ENCODE data around the gene KAZN. TPM values are rescaled to one million over a fixed set of nuclear protein-coding genes. Genes with fewer than 3 reads are reported as not detected.

Gene KAZN
- total RNA-seq, 3 donors from 2014 or later = 0.35 to 1.7 (median 1.2) TPM

DNA sequence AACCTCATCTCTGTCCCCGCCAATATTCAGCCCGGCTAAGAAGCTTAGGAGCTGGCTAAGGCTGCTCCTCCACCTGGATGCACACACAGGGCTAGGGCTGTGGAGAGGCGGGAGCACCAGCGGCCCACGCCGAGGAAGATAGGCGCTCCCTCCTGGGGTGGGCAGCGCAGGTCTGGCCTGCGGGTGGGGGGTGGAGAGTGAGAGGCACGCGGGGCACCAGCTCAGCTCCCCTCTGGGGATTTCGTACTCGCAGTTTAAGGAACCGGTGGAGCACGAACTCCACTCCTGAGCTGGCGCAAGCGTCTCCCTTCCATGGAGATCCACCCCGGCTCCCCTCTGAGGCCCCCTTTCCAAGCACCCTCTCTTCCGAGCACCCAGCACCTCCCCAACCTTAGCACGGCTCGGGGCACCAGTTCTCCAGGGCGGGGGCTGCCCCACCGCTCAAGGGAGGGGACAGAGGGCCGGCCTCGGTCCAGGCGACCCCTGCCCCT, 433 bp upstream of the KAZN start:
- H3K4me1 Mint-ChIP-seq (ENCODE audit: low read depth) = peaks cover 3% of the 10 kb centered on the region
- H3K4me3 Mint-ChIP-seq = no peak overlapping the region
- no peak for DNase-seq
- H3K36me3 Mint-ChIP-seq (ENCODE audit: insufficient read depth) = no peaks in the 10 kb centered on the region
- H3K27me3 Mint-ChIP-seq (ENCODE audit: low read depth) = peaks cover 61% of the 10 kb centered on the region
- no peak for ATAC-seq
- H3K9me3 Mint-ChIP-seq = no peaks in the 10 kb centered on the region

GRCh38 chr1:14599183-14599791, 802 bp downstream of the KAZN start:
- Mint-ChIP-seq H3K4me3 (no peak overlapping the region), H3K4me1 (ENCODE audit: low read depth) (peaks cover 3% of the 10 kb centered on the region), H3K9me3 (no peaks in the 10 kb centered on the region), H3K27me3 (ENCODE audit: low read depth) (peaks cover 65% of the 10 kb centered on the region), H3K36me3 (ENCODE audit: insufficient read depth) (no peaks in the 10 kb centered on the region)
- ATAC-seq (peak in 1 of 2 donors; percentile 18), DNase-seq (no peak)

DNA sequence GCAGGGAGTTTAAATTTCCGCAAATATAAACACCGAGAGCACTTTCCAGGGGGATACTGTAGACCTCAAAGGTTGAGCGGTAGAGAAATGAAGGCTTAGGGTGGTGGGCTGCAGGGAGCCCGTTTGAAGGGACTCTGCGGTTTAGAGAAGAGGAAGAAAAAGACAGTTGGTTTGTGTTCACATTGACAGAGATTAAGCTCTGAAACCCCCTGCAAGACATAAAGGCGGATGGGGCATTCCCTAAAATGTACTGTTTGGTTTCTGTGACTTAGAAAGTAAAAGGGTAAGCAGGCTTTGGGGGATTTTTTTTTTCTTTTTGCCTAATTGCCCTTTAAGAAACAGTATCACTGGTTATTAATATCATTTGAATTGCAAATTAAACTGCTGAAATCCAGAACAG, 1.3 kb downstream of the KAZN start:
- peak in 1 of 2 donors; percentile 52 for ATAC-seq
- H3K36me3 Mint-ChIP-seq (ENCODE audit: insufficient read depth) = no peaks in the 10 kb centered on the region
- peaks cover 3% of the 10 kb centered on the region for H3K4me1 Mint-ChIP-seq (ENCODE audit: low read depth)
- peaks cover 64% of the 10 kb centered on the region for H3K27me3 Mint-ChIP-seq (ENCODE audit: low read depth)
- DNase-seq = no peak
- H3K9me3 Mint-ChIP-seq = no peaks in the 10 kb centered on the region
- H3K4me3 Mint-ChIP-seq = no peak overlapping the region

- DNase-seq (no peak), ATAC-seq (no peak)
- Mint-ChIP-seq H3K27me3 (ENCODE audit: low read depth) (peaks cover 61% of the 10 kb centered on the region), H3K4me1 (ENCODE audit: low read depth) (peaks cover 3% of the 10 kb centered on the region), H3K4me3 (no peak overlapping the region), H3K36me3 (ENCODE audit: insufficient read depth) (no peaks in the 10 kb centered on the region), H3K9me3 (no peaks in the 10 kb centered on the region)
Observed at GRCh38 chr1:14600405-14601112, 2.1 kb downstream of the KAZN start.

GRCh38 chr1:14602136-14602535, 3.7 kb downstream of the KAZN start:
- ATAC-seq (no peak), DNase-seq (no peak)
- Mint-ChIP-seq H3K36me3 (ENCODE audit: insufficient read depth) (no peaks in the 10 kb centered on the region), H3K4me1 (ENCODE audit: low read depth) (peaks cover 3% of the 10 kb centered on the region), H3K9me3 (no peaks in the 10 kb centered on the region), H3K27me3 (ENCODE audit: low read depth) (peaks cover 49% of the 10 kb centered on the region), H3K4me3 (no peak overlapping the region)

GRCh38 chr1:14603645-14604044, 5.2 kb downstream of the KAZN start:
- peaks cover 3% of the 10 kb centered on the region for H3K4me1 Mint-ChIP-seq (ENCODE audit: low read depth)
- H3K36me3 Mint-ChIP-seq (ENCODE audit: insufficient read depth) = no peaks in the 10 kb centered on the region
- peaks cover 40% of the 10 kb centered on the region for H3K27me3 Mint-ChIP-seq (ENCODE audit: low read depth)
- H3K9me3 Mint-ChIP-seq = no peaks in the 10 kb centered on the region
- no peak overlapping the region for H3K4me3 Mint-ChIP-seq
- ATAC-seq (no peak), DNase-seq (no peak)

DNA sequence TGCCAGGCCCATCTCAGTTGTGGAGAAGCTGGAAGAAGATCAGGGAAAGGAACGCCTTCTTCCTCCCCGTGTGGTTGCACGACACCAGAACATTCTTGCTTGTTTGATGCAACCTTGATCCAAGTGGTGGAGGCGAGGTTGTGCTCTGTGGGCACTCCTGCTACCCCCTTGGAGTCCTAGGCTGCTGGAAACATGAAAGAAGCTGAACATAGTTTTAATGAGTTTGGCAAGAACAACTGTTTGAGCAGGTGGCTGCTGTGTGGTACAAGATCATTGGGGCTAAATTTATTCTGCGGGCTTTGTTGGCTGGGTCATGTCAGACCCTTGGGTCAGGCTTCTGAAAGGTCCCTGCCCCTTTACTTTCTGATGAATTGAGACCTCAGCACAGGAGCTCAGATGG, 5.9 kb downstream of the KAZN start:
- H3K27me3 Mint-ChIP-seq (ENCODE audit: low read depth) = peaks cover 37% of the 10 kb centered on the region

DNA sequence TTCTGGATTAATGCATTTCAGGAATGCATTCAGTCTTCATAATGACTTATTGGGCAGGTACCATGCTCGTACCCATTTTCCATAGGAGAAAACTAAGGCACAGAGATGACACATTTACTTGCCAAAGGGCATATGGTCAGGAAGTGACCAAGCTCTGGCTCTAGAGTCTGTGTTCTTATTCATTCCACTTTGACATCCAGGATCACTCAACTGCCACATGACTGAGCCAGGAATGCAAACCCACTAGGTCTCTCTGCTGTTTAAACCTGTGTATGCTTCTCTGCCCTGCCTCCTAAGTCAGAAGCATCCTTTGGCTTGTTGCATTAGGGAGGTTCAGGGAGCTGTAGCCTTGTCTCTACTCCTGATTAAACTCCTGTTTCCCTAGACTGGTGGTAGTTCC, 7.5 kb downstream of the KAZN start:
- peaks cover 23% of the 10 kb centered on the region for H3K27me3 Mint-ChIP-seq (ENCODE audit: low read depth)
- no peaks in the 10 kb centered on the region for H3K4me1 Mint-ChIP-seq (ENCODE audit: low read depth)
- no peak for DNase-seq
- H3K9me3 Mint-ChIP-seq = no peaks in the 10 kb centered on the region
- ATAC-seq = no peak
- H3K4me3 Mint-ChIP-seq = no peak overlapping the region
- no peaks in the 10 kb centered on the region for H3K36me3 Mint-ChIP-seq (ENCODE audit: insufficient read depth)

More for the DNA sequence above, 5.9 kb downstream of the KAZN start:
- Mint-ChIP-seq H3K9me3 (no peaks in the 10 kb centered on the region), H3K36me3 (ENCODE audit: insufficient read depth) (no peaks in the 10 kb centered on the region), H3K4me3 (no peak overlapping the region), H3K4me1 (ENCODE audit: low read depth) (peaks cover 3% of the 10 kb centered on the region)
- DNase-seq = no peak
- no peak for ATAC-seq

- H3K4me3 Mint-ChIP-seq = no peak overlapping the region
- no peaks in the 10 kb centered on the region for H3K9me3 Mint-ChIP-seq
- H3K36me3 Mint-ChIP-seq (ENCODE audit: insufficient read depth) = no peaks in the 10 kb centered on the region
- H3K27me3 Mint-ChIP-seq (ENCODE audit: low read depth) = peaks cover 16% of the 10 kb centered on the region
- H3K4me1 Mint-ChIP-seq (ENCODE audit: low read depth) = no peaks in the 10 kb centered on the region
- ATAC-seq (no peak), DNase-seq (no peak)
Observed at GRCh38 chr1:14606632-14607031, 8.1 kb downstream of the KAZN start.

DNA sequence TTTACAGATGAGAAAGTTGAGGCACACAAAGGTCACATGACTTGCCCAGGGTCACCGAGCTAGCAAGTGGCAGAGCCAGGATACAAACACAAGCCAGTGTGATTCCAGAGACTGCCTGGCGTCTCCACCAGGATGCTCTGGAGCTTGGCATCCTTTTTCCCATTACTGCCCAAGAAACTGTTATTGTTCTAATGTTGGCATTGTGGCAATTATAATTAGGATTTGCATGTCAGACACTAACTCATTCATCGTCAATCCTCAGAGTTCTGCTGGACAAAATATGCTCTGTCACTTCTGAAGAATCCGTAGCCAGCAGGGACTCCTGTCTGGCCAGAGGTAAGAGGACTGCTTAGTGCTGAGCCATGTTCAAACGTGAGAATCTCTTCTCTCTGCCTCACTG, 8.8 kb downstream of the KAZN start:
- Mint-ChIP-seq H3K4me3 (no peak overlapping the region), H3K4me1 (ENCODE audit: low read depth) (no peaks in the 10 kb centered on the region), H3K27me3 (ENCODE audit: low read depth) (peaks cover 9% of the 10 kb centered on the region), H3K36me3 (ENCODE audit: insufficient read depth) (no peaks in the 10 kb centered on the region), H3K9me3 (no peaks in the 10 kb centered on the region)
- DNase-seq (no peak), ATAC-seq (no peak)

GRCh38 chr1:14608308-14608707, 9.8 kb downstream of the KAZN start:
- ATAC-seq = no peak
- no peak for DNase-seq
- Mint-ChIP-seq H3K9me3 (no peaks in the 10 kb centered on the region), H3K27me3 (ENCODE audit: low read depth) (peaks cover 3% of the 10 kb centered on the region), H3K36me3 (ENCODE audit: insufficient read depth) (no peaks in the 10 kb centered on the region), H3K4me1 (ENCODE audit: low read depth) (no peaks in the 10 kb centered on the region), H3K4me3 (no peak overlapping the region)

GRCh38 chr1:14610761-14611160, 12.3 kb downstream of the KAZN start:
- Mint-ChIP-seq H3K4me3 (no peak overlapping the region), H3K4me1 (ENCODE audit: low read depth) (no peaks in the 10 kb centered on the region), H3K9me3 (no peaks in the 10 kb centered on the region), H3K27me3 (ENCODE audit: low read depth) (peaks cover 2% of the 10 kb centered on the region), H3K36me3 (ENCODE audit: insufficient read depth) (no peaks in the 10 kb centered on the region)
- no peak for DNase-seq
- ATAC-seq = no peak

DNA sequence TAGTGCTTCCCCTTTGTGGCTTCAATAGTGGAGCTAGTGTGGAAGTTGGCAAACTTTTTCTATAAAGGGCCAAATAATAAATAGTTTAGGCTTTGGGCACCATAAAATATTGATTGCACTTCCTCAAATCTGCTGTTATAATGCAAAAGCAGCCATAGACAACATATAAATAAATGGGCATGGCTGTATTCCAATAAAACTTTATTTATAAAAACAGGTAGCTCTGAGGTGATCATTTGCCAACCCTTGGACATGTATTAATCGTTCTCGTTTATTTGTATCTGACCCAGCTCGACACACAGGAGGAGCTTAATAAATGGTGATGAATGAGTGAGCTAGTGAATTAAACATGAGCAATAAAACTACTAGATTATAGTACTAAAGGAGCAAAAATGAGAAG, 13.3 kb downstream of the KAZN start:
- H3K9me3 Mint-ChIP-seq = no peaks in the 10 kb centered on the region
- H3K27me3 Mint-ChIP-seq (ENCODE audit: low read depth) = peaks cover 2% of the 10 kb centered on the region
- H3K4me3 Mint-ChIP-seq = no peak overlapping the region
- H3K4me1 Mint-ChIP-seq (ENCODE audit: low read depth) = no peaks in the 10 kb centered on the region
- ATAC-seq (no peak), DNase-seq (no peak)
- no peaks in the 10 kb centered on the region for H3K36me3 Mint-ChIP-seq (ENCODE audit: insufficient read depth)

- no peaks in the 10 kb centered on the region for H3K36me3 Mint-ChIP-seq (ENCODE audit: insufficient read depth)
- H3K4me3 Mint-ChIP-seq = no peak overlapping the region
- no peaks in the 10 kb centered on the region for H3K4me1 Mint-ChIP-seq (ENCODE audit: low read depth)
- DNase-seq (no peak), ATAC-seq (no peak)
- no peaks in the 10 kb centered on the region for H3K9me3 Mint-ChIP-seq
- peaks cover 2% of the 10 kb centered on the region for H3K27me3 Mint-ChIP-seq (ENCODE audit: low read depth)
Observed at GRCh38 chr1:14612256-14612655, 13.8 kb downstream of the KAZN start.

- H3K27me3 Mint-ChIP-seq (ENCODE audit: low read depth) = peaks cover 2% of the 10 kb centered on the region
- peaks cover 9% of the 10 kb centered on the region for H3K9me3 Mint-ChIP-seq
Observed at GRCh38 chr1:14613926-14614325, 15.4 kb downstream of the KAZN start.

More at GRCh38 chr1:14613926-14614325, 15.4 kb downstream of the KAZN start:
- no peak overlapping the region for H3K4me3 Mint-ChIP-seq
- ATAC-seq = no peak
- DNase-seq = no peak
- no peaks in the 10 kb centered on the region for H3K4me1 Mint-ChIP-seq (ENCODE audit: low read depth)
- H3K36me3 Mint-ChIP-seq (ENCODE audit: insufficient read depth) = no peaks in the 10 kb centered on the region
